A549 (cell line): Measurements from ENCODE around the gene NTNG2. TPM values are rescaled to one million over a fixed set of nuclear protein-coding genes. Genes with fewer than 3 reads are reported as not detected.

Experiments used
- ATAC-seq, 2 experiments: fragments of 200-7000 bp in 1 of 2; fragments of >200 bp in 1 of 2; cut with Nextera tagmentation in 1 of 2; cut with Tn5 transposase in 1 of 2; 3 replicates each; pipeline versions ENCODE4 v1.8.0 to v1.9.1; 2018 to 2020; ENCODE audit warnings: mild to moderate bottlenecking in 1 of 2, moderate library complexity in 1 of 2
- CTCF ChIA-PET: fragments of 300-600 bp; sonication (Branson Sonifier 250); formaldehyde crosslinking; extraction: SDS; loops from one replicate; lab custom pipeline; 2021; ENCODE audit warnings: antibody characterized with exemption, inconsistent platforms; lab: Yijun Ruan, JAX
- POLR2A ChIA-PET: fragments of 350-600 bp; formaldehyde crosslinking; extraction: SDS; loops from one replicate; lab custom pipeline; 2021; ENCODE audit warnings: antibody characterized with exemption, inconsistent platforms; lab: Yijun Ruan, JAX
- DNase-seq, 2 experiments: peaks; one replicate each; pipeline versions ENCODE4 v3.0.0 to v3.0.0-alpha.2; 2011 to 2016; ENCODE audit warnings: low read depth in 1 of 2, low spot score in 1 of 2
- FAIRE-seq: peaks from 2 replicates; lab custom pipeline; 2011; peaks lifted over from hg19 to GRCh38; lab: Jason Lieb, UNC
- H3K27ac ChIP-seq, 2 experiments: fragments of >200 bp; sonication (Bioruptor Twin); formaldehyde crosslinking; 3 replicates each; pipeline ENCODE4 v1.5.1; 2016 to 2017
- H3K4me1 ChIP-seq: fragments of >200 bp; sonication (Bioruptor Twin); formaldehyde crosslinking; 3 replicates; pipeline ENCODE4 v1.6.1; 2016
- H3K4me2 ChIP-seq: fragments of >200 bp; sonication (Bioruptor Twin); formaldehyde crosslinking; 3 replicates; pipeline ENCODE4 v1.6.1; 2016
- H3K4me3 ChIP-seq: fragments of >200 bp; sonication (Bioruptor Twin); formaldehyde crosslinking; 3 replicates; pipeline ENCODE4 v1.5.1; 2016
- H3K9me3 ChIP-seq: fragments of >200 bp; sonication (Bioruptor Twin); formaldehyde crosslinking; 3 replicates; pipeline ENCODE4 v1.6.1; 2016
- BHLHE40 ChIP-seq: IDR thresholded peaks from 2 replicates; pipeline ENCODE4 v1.6.1; 2012; ENCODE audit warnings: low read depth, low read length, inconsistent platforms
- CEBPB ChIP-seq, 2 experiments: fragments of >200 bp in 1 of 2; sonication (Bioruptor Twin) in 1 of 2; formaldehyde crosslinking in 1 of 2; IDR thresholded peaks; 2 replicates each; pipeline ENCODE4 v1.6.1; 2012 to 2016
- ELK1 ChIP-seq: fragments of 150-350 bp; IDR thresholded peaks from 2 replicates; pipeline ENCODE4 v1.6.1; 2014; ENCODE audit warnings: low read depth, mild to moderate bottlenecking, low read length
- FOXS1 ChIP-seq: fragments of 250-450 bp; sonication (Bioruptor Pico); IDR thresholded peaks from 2 replicates; pipeline ENCODE4 v1.5.0; 2020; ENCODE audit warnings: mild to moderate bottlenecking, moderate library complexity
- HDAC2 ChIP-seq: fragments of 200-600 bp; sonication (generic); IDR thresholded peaks from 2 replicates; pipeline ENCODE4 v1.6.1; 2016
- HOXA7 ChIP-seq: fragments of 250-450 bp; sonication (Bioruptor Pico); IDR thresholded peaks from 2 replicates; pipeline ENCODE4 v1.5.0; 2020; ENCODE audit warnings: mild to moderate bottlenecking, moderate library complexity
- HOXB13 ChIP-seq: fragments of 250-450 bp; sonication (Bioruptor Pico); IDR thresholded peaks from 2 replicates; pipeline ENCODE4 v1.5.0; 2020; ENCODE audit warnings: low read depth, mild to moderate bottlenecking, moderate library complexity
- HOXB5 ChIP-seq: fragments of 250-450 bp; sonication (Bioruptor Pico); IDR thresholded peaks from 2 replicates; pipeline ENCODE4 v1.5.0; 2020; ENCODE audit warnings: mild to moderate bottlenecking, moderate library complexity
- JUNB ChIP-seq: fragments of >200 bp; sonication (Bioruptor Twin); formaldehyde crosslinking; IDR thresholded peaks from 2 replicates; pipeline ENCODE4 v1.6.1; 2016
- KDM1A ChIP-seq: fragments of 200-600 bp; sonication (generic); IDR thresholded peaks from 2 replicates; pipeline ENCODE4 v1.6.1; 2016; ENCODE audit warnings: low read depth, mild to moderate bottlenecking
- KDM5A ChIP-seq: fragments of 200-600 bp; sonication (generic); IDR thresholded peaks from 2 replicates; pipeline ENCODE4 v1.6.1; 2016; ENCODE audit warnings: antibody characterized with exemption, mild to moderate bottlenecking
- MAZ ChIP-seq: fragments of 150-350 bp; IDR thresholded peaks from 2 replicates; pipeline ENCODE4 v1.6.1; 2014; ENCODE audit warnings: antibody characterized with exemption, low read depth, low read length, borderline replicate concordance
- MYC ChIP-seq: IDR thresholded peaks from 2 replicates; pipeline ENCODE4 v1.6.1; 2012; ENCODE audit warnings: mild to moderate bottlenecking, inconsistent platforms, low read length, improper control_type of control experiment, borderline replicate concordance
- NR3C1 ChIP-seq: fragments of >200 bp; sonication (Bioruptor Twin); formaldehyde crosslinking; IDR thresholded peaks from 3 replicates; pipeline ENCODE4 v1.6.1; 2017
- POLR2A ChIP-seq: IDR thresholded peaks from 2 replicates; pipeline ENCODE4 v1.6.1; 2012; ENCODE audit warnings: mild to moderate bottlenecking, low read length
- REST ChIP-seq: fragments of 200-600 bp; sonication (generic); IDR thresholded peaks from 2 replicates; pipeline ENCODE4 v1.6.1; 2016; ENCODE audit warnings: antibody characterized with exemption, mild to moderate bottlenecking, moderate library complexity
- RNF2 ChIP-seq: fragments of 200-600 bp; sonication (generic); IDR thresholded peaks from 2 replicates; pipeline ENCODE4 v1.6.1; 2016; ENCODE audit warnings: low read depth, mild to moderate bottlenecking, antibody characterized with exemption, moderate library complexity, borderline replicate concordance
- ZC3H11A ChIP-seq: fragments of 450-650 bp; IDR thresholded peaks from 2 replicates; pipeline ENCODE4 v1.6.1; 2014; ENCODE audit warnings: antibody characterized with exemption, mild to moderate bottlenecking
- ZFP36 ChIP-seq: fragments of 450-650 bp; IDR thresholded peaks from 2 replicates; pipeline ENCODE4 v1.6.1; 2014; ENCODE audit warnings: borderline replicate concordance; ENCODE audit not compliant: partially characterized antibody
- WGBS: methylation state at CpG from one replicate; pipeline ENCODE4 v1.1.6; 2017; ENCODE audit errors: missing lambda C conversion rate; 5-methylcytosine and 5-hydroxymethylcytosine counted together
- polyA plus RNA-seq, 4 experiments: library from polyadenylated mRNA; depleted of rRNA in 3 of 4; stranded (reverse); fragments of >200 nt; fragmentation: RNase III in 1 of 4; extraction: RNeasy Plus Mini Kit Qiagen cat#74134 plus additional on column Dnase treatment in 1 of 4; gene quantifications; 2 replicates in 3 of 4; 3 replicates in 1 of 4; pipeline ENCODE4 v1.2.3, GENCODE V29; 2011 to 2017

NTNG2 gene
- polyA plus RNA-seq, 2 of the 4 experiments (the other 2 are of a cell fraction), result 0.52 to 1.0 TPM

- ATAC-seq, result no peak
- no peak overlapping the region for H3K4me2 ChIP-seq
- TF ChIP-seq ELK1 (no peak), BHLHE40 (no peak), JUNB (no peak), ZFP36 (no peak), HOXA7 (CRISPR knock-in tag) (no peak), HOXB5 (CRISPR knock-in tag) (no peak), HOXB13 (CRISPR knock-in tag) (no peak), CEBPB (IDR thresholded peaks at IDR 0.05) (no peak), NR3C1 (no peak), KDM5A (no peak), ZC3H11A (no peak), RNF2 (no peak), REST (no peak), FOXS1 (CRISPR knock-in tag) (no peak), POLR2A (no peak), MYC (no peak)
- TF ChIP-seq, all 56 proteins: peak for 0
- WGBS, result 59% methylated on average over 18 of the region's 19 CpGs
- POLR2A ChIA-PET, result interaction anchor here (0.5 kb wide), 1 partner anchor 10 kb away, joined by 4 read pairs; no protein-coding TSS in a partner anchor
- Histone ChIP-seq H3K27ac (no peak overlapping the region), H3K4me3 (no peak overlapping the region), H3K9me3 (no peaks in the 10 kb centered on the region), H3K4me1 (peaks cover 8% of the 10 kb centered on the region; the same call in 1 of the 3 replicates)
- DNase-seq, result no peak
- no peak for FAIRE-seq
- CTCF ChIA-PET, result interaction anchor here (0.8 to 10.0 kb wide), 3 partner anchors 8 to 75 kb away, joined by 3 to 133 read pairs (median 11); no protein-coding TSS in a partner anchor
Measured at GRCh38 chr9:132244582-132245455, 83.0 kb downstream of the NTNG2 start.

GRCh38 chr9:132245465-132245864 lies 83.6 kb downstream of the NTNG2 start:
- TF ChIP-seq HDAC2, result no peak
- TF ChIP-seq MAZ, result no peak
- TF ChIP-seq RNF2, result no peak
- TF ChIP-seq KDM1A, result peak; percentile 39; the same call in 1 of the 2 replicates
- no peak overlapping the region for H3K27ac ChIP-seq
- POLR2A ChIA-PET, result no interaction called here
- no peak overlapping the region for H3K4me2 ChIP-seq
- H3K4me3 ChIP-seq, result no peak overlapping the region
- CTCF ChIA-PET, result interaction anchor here (0.8 to 12.7 kb wide), 6 partner anchors 8 to 484 kb away, joined by 3 to 263 read pairs (median 8); no protein-coding TSS in a partner anchor
- DNase-seq (no peak), ATAC-seq (no peak), FAIRE-seq (no peak)
- H3K9me3 ChIP-seq, result no peaks in the 10 kb centered on the region
- 94% methylated on average over 7 of the region's 9 CpGs for WGBS
- peaks cover 8% of the 10 kb centered on the region; the same call in 1 of the 3 replicates for H3K4me1 ChIP-seq
